ENCODE results near the gene HDGF.

DNA sequence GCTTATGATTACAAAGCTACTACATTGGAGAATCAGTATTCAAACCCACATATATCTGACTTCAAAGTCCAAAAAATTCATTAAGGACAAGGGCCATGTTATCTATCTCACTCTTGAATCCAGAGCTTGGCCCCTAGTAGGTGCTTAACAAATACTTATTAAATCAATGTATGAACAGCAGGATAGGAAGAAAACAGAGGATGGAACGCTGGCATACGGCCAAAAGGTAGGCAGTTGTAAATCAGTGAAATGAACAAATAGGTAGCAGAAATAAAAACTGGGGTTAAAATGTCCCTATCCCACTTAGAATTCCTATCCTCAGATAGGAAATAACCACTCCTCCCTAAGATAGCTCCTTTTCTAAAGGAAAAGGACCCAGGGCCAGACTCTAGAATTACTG is 12.6 kb downstream of the HDGF start:
- no peak for TF ChIP-seq TARDBP (IDR thresholded peaks at IDR 0.05)
- TF ChIP-seq ARNT (IDR thresholded peaks at IDR 0.05) = no peak
